Measurements from ENCODE around the gene DNAJC17.

GRCh38 chr15:40847223-40847961 lies 40.1 kb upstream of the DNAJC17 start:
- TF ChIP-seq CTCF (IDR thresholded peaks at IDR 0.05) (no peak), EZH2phosphoT487 (IDR thresholded peaks at IDR 0.05) (no peak)

Measured in neural progenitor cell (in vitro differentiated cells).